GM12878 (cell line): ENCODE results near the gene DSTYK.
"Not testable (repeated sequence)": the region's sequence is repeated elsewhere in the genome, so short reads cannot be mapped to it uniquely, and the experiment has no call there.

Experiments used
- BRCA1 ChIP-seq: IDR thresholded peaks from 2 replicates; pipeline ENCODE4 v1.6.1; 2011; ENCODE audit warnings: low read depth, low read length, improper control_type of control experiment
- CTCF ChIP-seq, 3 experiments: IDR thresholded peaks in 2 of 3; conservative IDR thresholded peaks in 1 of 3; 2 replicates each; pipeline ENCODE4 v1.5.1; 2011; ENCODE audit warnings: low read depth in 3 of 3, low read length in 3 of 3, mild to moderate bottlenecking in 3 of 3, control low read depth in 2 of 3, moderate library complexity in 2 of 3, inconsistent platforms in 1 of 3, mixed read lengths in 1 of 3; ENCODE audit not compliant: control insufficient read depth in 2 of 3, insufficient read depth in 1 of 3; ENCODE audit errors: extremely low read depth in 1 of 3
- ELK1 ChIP-seq: IDR thresholded peaks from 2 replicates; pipeline ENCODE4 v1.6.1; 2012; ENCODE audit warnings: low read depth, low read length, improper control_type of control experiment
- POLR2AphosphoS5 ChIP-seq: IDR thresholded peaks from 2 replicates; pipeline ENCODE4 v1.6.1; 2011; ENCODE audit warnings: mild to moderate bottlenecking, low read length, inconsistent platforms
- RCOR1 ChIP-seq: conservative IDR thresholded peaks from 2 replicates; pipeline ENCODE4 v1.6.1; 2012; ENCODE audit warnings: low read depth, low read length, improper control_type of control experiment
- ZNF274 ChIP-seq: IDR thresholded peaks from one replicate; pipeline ENCODE4 v1.8.0; 2011; ENCODE audit not compliant: insufficient read length, insufficient read depth
- ZNF384 ChIP-seq: IDR thresholded peaks from 2 replicates; pipeline ENCODE4 v1.6.1; 2012; ENCODE audit warnings: low read depth, mild to moderate bottlenecking, low read length, improper control_type of control experiment, borderline replicate concordance

- not testable (repeated sequence) for TF ChIP-seq CTCF (IDR thresholded peaks at IDR 0.05 in 2 of 3, conservative IDR thresholded peaks at IDR 0.05 in 1 of 3; ENCODE audit: control insufficient read depth in 2 of 3, extremely low read depth in 1 of 3, insufficient read depth in 1 of 3, low read depth in 3 of 3, low read length in 3 of 3); ELK1; ZNF384; BRCA1; RCOR1; ZNF274; POLR2AphosphoS5
These were observed 22.5 kb upstream of the DSTYK start for GRCh38 chr1:205233986-205234385.
